COR-L47 (cell line): ENCODE results near the gene MYPN.
"Not testable (repeated sequence)": the region's sequence is repeated elsewhere in the genome, so short reads cannot be mapped to it uniquely, and the experiment has no call there.

Experiments used
- DNase-seq: peaks from one replicate; lab custom pipeline; 2025; lab: John Stamatoyannopoulos, UW

MYPN gene

DNA sequence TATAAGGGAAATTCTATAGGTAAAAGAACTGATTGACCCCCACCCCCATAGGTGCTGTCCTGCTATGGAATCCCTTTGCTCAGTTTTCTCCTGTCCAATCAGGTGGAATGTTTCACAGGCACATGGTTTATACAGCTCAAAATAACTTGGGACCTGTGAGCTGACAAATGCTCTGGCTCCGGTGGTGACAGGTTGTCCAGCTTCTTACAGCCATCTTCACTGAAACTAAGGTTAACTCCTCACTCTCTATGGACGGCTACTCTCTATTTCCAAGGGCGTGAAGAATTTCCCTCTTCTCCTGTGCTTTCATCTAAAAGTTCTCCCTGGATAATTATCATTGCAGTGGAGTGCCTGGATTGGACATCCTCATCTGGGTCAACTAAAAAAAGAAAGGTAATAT is at the start of gene MYPN:
MYPN (plus strand) TSS at position 158 of the 400 bp plus-strand sequence. CDS start 11,951 bp downstream, outside the sequence.
- no peak for DNase-seq

DNA sequence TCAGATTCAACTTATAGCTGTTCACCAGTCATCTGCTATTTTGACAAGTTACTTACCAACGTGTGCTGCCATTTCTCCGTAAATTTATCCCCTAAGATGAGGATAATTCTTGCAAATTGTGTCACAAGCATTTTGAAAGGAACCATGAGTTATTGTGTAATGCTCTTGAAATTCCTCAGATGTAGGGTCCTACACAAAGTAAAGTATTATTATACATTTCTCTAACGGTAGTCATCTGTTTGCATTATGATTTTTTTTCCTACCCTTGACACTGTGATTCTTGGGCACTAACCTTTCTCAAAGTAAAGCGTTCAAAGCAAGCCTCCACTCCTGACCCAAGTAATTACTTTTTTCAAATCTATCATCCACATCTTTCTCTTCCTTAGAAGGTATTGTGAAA is 42.3 kb upstream of the MYPN start:
- no peak for DNase-seq

DNA sequence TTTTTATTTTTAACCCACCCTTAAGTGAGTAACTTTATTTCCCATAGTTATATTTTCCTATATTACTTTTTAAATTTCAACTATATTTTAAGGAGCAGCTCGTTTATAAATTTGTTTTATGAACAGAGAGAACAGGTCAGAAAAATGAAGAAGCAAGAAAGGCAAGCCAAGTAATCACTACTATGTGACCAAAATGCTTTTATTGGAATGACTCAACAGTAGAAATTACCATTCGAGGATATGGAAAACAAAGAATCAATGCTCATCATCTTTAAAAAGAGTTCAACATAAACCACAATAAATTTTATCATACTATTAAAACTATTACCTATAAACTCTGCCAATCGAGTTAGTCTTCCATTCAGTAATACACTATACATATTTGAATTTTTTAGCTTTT is 41.8 kb upstream of the MYPN start:
- DNase-seq = no peak

DNA sequence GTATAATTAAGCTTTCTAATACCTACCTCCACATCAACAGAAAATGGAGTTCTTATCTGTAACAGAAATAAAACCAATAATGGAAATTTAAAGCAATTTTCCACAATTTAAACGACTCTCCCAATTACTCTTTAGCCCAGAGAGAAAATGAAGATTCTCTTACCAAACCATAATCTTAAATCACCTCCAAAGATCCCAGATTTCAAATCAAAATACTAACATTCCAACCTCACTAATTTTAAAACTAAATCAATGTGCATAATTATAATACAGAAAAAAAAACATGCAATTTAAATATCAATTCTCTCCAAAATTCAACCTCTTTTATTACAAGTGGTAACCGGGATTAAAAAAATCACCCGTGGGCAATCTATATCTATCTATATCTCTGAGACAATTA is 35.7 kb upstream of the MYPN start:
- no peak for DNase-seq

DNA sequence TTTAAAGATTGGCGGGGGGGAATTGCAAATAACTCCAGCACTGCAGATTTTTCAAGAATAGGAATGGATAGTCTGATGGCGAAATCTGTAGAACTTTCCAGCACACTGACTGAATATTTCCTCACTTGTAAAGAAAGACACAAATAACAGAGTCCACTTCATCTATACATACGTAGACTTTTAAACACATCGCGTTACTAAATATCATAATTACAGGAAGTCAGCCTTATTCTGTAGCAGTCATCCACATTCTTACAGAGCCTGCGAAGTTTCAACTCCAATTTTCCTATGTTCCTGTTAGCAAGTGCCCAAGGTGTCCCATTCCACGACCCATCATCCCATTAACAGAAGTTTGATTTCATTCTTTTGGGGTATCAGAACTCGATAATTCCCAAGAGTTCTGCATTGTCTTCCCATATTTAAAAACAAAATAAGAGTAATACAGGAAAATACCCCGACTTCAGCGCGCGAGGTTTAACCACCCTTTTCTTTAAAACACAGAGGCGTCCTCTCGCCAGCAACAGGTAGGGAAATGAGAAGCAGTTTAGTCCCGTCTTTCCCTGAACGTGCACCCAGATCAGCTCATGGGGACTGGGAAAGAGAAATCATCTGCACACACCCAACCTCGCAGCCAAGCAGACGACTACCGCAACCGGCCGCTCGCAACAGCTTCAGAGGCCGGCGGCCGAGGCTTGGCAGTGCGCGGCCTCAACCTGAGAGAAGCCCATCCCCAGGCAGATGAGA is 35.1 kb upstream of the MYPN start:
- no peak for DNase-seq

DNA sequence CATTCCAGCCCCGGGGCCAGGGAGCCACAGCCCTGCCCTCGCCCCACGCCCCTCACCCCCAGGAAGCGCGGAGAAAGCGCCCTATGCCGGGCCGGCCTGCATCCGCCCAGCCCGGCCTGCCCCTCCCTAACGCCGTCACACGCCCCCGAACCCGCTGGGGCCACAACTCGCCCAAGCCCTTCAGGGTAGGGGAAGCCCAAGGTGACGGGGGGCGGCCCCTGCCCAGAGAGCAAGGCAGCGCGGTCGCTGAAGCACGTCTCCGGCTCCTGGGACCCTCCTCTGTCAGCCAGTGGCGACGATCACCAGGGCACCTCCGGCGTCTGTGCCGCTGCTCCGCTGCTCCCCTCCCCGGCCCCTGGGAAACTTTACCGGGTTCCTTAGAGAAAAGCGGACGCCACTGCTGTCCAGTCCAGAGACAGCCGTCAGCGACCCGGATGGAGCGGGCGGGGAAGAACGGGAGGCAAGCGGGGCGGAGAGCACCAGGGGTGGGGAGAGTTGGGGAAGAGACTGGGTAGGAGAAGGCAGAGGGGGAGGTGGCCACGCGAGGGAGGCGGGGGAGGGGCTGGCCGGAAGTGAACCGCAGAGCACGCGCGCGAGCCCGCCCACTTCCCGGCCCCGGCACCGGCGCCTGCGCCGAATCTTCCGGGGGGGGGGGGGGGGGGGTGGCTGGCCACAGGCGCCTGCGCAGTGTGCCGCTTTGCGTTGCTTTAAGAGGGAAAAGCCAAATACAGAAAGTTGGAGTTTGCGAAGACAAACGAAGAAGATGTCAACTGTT is 34.3 kb upstream of the MYPN start, which contains the start of gene HERC4:
HERC4 (minus strand) TSS at position 509 of the 775 bp plus-strand sequence. CDS start 2,175 bp downstream, outside the sequence.
- peak; percentile 78 for DNase-seq

DNA sequence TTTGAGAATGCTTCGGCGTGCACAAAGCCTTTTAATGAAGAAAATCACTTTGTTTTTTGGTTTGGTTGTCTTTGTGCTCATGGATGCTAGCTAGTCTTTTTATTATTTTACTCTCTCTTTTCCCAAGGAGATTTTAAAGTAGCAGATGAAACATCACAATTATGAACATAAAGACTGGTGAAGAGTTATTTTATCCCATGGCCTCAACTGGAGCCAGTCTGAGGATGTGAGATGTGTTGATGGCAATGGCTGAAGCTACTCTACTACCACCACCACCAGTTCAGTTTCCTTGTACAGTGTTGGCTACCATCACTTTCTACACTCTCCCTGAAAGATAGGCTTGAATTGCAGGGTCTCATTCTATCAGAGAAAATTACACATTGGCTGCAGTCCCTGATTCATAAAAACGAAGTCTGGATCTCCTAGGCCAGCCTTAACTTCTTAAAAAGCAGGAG is 33.7 kb upstream of the MYPN start:
- no peak for DNase-seq

DNA sequence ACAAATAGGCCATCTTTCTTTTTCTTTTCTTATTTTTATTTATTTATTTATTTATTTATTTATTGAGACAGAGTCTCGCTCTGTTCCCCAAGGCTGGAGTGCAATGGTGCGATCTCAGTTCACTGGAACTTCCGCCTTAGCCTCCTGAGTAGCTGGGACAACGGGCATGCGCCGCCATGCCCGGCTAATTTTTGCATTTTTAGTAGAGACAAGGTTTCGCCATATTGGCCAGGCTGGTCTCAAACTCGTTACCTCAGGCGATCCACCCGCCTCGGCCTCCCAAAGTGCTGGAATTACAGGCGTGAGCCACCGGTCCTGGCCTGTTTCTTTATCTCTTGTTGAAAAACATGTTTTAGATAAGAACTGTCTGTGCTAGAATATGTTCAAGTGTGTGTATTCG is 33.2 kb upstream of the MYPN start:
- not testable (repeated sequence) for DNase-seq

DNA sequence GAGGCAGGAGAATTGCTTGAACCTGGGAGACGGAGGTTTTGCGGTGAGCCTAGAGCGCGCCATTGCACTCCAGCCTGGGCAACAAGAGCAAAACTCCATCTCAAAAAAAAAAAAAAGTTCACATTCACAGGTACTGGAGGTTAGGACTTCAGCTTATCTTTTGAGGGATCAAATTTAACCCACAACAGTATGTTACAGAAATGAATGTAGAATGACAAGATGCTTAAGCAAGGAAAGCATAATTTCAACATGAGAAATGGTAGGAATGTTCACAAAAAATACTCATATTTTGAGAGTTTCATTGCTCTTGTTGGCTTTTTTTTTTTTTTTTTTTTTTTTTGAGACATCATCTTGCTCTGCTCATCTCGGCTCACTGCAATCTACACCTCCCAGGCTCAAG is 32.3 kb upstream of the MYPN start:
- DNase-seq = no peak

DNA sequence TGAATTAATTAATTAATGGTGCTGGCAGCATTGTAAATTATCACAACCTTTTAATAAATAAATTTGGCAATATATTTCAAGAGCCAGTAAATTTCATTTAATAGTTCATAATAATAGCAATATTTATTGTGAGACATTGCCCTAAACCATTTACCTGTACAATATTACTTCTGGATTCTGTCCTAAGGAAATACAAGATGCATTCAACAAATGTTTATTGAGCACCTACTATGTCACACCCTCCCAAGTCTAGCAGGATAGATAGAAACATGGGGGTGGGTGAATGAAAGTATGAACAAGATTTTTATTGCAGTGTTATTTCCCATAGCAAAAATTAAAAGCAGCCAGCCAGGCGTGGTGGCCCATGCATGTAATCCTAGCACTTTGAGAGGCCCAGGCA is 29.9 kb upstream of the MYPN start:
- DNase-seq = no peak

DNA sequence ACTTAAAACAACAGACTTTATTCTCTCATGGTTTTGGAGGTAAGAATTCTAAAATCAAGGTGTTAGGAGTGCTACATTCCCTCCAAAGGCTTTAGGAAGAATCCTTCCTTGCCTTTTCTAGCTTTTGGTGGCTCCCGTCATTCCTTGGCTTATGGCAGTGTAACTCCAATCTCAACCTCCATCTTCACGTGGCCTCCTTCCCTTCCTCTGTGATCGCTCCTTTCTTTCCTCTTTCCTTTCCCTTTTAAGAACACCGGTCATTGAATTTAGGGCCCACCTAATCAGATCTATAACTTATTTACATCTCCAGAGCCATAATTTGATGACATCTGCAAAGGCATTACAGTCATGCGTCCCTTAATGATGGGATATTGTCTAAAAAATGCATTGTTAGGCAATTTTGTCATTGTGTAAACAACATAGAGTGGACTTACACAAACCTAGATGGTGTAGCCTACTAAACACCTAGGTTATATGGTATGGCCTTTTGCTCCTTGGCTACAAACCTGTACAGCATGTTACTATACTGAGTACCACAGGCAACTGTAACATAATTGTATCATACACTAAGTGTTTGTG is 28.3 kb upstream of the MYPN start:
- DNase-seq = no peak

DNA sequence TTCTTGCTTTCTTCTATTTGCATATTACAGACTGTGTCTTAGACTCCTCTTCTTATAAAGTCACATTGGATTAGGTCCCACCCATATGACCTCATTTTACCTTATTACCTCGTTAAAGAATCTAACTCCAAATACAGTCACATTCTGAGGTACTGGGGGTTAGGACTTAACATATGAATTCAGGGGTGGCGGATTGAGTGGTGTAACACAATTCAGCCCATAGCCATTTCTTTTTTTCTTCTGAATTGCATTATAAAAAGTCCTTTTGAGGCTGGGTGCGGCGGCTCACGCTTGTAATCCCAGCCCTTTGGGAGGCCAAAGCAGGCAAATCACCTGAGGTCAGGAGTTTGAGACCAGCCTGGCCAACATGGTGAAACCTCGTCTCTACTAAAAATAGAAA is 27.4 kb upstream of the MYPN start:
- DNase-seq = no peak

DNA sequence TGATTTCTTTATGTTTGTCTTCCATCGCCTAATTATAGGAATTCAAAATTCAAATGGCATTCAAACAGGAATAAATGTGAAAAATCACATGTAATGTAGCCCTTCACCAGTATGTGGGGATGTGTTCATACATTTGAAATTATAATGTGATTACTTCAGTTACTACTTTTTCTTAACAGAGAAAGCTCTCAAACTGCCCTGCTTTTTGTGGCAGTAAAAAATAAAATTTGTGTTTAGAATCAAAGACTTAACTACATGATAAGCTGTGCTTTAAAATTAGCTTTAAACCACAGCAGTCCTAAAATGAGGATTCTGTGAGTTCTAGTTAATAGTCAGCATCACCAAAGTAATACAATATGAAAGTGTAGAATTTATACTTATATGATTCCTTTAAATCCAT is 26.4 kb upstream of the MYPN start:
- DNase-seq = no peak

DNA sequence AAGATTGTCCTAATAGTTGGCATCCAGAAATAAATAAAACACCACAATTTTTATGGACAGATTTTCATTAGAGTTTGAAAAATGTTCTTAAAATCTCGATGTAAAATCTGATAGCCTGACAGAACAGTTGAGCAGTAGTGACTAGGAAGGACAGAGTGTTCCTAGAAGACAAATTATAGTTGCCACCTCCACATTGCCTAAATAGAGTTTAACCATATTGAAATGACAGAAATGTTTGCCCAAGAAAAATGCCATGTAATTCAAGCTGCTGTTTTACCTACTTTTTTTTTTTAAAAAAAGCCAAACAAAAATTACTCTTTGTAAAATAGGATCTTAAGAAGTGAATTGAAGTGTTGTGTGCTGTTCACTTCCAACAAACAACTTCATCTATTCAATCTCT is 25.3 kb upstream of the MYPN start:
- no peak for DNase-seq

DNA sequence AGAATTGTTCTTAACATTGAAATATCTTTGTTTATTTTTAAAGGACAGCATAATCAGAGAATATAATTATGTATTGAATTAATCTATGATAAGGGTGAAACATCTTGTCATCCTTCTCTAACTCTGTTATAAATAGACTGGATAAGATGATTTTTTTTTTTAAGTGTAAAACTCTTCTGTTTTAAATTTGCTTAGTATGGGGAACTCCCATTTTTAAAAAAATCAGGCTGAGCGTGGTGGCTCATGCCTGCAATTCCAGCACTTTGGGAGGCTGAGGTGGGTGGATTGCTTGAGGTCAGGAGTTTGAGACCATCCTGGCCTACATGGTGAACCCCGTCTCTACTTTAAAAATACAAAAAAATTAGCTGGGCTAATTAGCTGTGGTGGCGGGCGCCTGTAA is 24.8 kb upstream of the MYPN start:
- DNase-seq = no peak

- DNase-seq = no peak
Observed at GRCh38 chr10:68086011-68086410, 23.3 kb upstream of the MYPN start.

DNA sequence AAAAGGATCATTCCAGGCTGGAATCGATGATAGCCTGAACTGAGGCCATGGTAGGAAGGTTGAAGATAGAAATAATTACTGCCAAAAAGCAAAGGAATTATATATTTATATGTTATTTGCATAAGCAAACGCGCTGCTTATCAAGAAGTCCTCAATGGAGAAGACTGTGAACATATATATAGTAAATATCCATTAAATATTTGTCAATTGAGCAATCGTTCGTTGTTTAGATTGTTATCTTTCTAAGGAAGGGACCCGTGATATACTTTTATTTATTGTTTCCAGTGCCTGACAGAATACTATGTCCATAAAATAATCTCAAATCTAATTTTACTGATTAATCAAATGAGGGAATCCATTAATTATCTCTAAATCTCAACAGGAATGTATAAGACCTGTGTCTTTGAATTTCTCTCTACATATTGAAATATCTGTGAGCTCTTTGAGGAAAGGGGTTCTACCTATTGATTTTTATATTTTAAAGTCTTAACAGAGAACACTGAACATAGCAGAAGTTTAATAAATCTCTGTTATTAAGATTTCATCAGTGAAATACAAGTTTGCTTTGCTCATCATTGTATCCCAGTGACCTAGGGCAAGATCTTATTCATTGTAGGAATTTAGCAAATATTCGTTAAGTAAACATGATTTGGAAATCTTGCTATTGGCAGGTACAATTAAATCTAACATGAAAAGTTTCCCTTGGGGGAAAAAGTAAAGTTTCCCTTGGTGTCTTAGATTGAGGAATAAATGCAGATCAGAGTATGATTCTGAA is 22.2 kb upstream of the MYPN start:
- DNase-seq = no peak

GRCh38 chr10:68087685-68088401 is 21.4 kb upstream of the MYPN start:
- no peak for DNase-seq

GRCh38 chr10:68088740-68089139 is 20.5 kb upstream of the MYPN start:
- no peak for DNase-seq

GRCh38 chr10:68090586-68090985 is 18.7 kb upstream of the MYPN start:
- no peak for DNase-seq

DNA sequence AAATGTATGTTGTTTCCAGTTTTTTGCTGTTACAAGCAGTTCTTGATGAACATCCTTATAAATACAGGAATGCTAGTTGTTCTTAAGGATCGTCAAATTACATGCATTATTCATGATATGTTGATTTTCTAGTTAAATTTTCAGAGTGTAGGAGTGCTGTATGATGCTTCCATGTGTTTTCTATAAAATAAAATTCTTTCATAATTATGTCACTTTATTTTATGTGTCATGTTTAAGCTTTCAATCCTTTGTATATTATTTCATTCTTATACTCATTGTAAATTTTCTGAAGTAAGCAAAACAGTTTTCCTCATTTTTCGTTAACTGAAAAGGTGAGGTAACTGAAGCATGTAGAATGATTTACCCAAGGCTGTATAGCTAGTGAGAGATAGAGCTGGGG is 16.8 kb upstream of the MYPN start:
- DNase-seq = no peak

- DNase-seq = no peak
Observed at GRCh38 chr10:68095153-68095552, 14.1 kb upstream of the MYPN start.
